NCI-H510A (cell line): ENCODE data around the gene POTEM.
"Not testable (repeated sequence)": the region's sequence is repeated elsewhere in the genome, so short reads cannot be mapped to it uniquely, and the experiment has no call there.

Experiments used
- DNase-seq: peaks from one replicate; lab custom pipeline; 2025; lab: John Stamatoyannopoulos, UW

POTEM gene

GRCh38 chr14:18967134-18967533 is at the start of gene POTEM:
POTEM (plus strand) TSS chr14:18967434; CDS start chr14:18967486, 52 bp downstream.
- DNase-seq, result not testable (repeated sequence)

GRCh38 chr14:18918345-18918744 is 48.9 kb upstream of the POTEM start:
- not testable (repeated sequence) for DNase-seq

DNA sequence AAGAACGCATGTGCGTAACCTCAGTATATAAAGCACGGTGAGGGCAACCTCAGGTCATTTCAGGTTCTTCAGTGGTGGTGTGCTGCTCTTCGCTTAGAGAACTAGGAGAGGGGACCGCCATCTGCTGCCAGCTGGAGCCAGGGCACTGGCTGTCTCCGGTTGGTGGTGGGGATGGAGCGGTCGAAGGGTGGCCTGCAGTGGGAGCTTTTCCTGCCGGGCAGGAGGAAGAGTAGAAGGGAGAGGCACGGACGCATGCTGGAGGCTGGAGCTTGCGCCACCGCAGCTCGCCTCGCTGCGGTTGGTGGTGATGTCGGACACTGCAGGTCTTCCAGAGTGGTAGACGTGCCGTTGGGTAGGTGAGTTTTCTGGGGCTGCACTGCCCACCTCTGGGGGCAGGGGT is 47.2 kb upstream of the POTEM start:
- DNase-seq, result not testable (repeated sequence)

- DNase-seq, result not testable (repeated sequence)
Measured at GRCh38 chr14:18921055-18921701, 46.1 kb upstream of the POTEM start.

GRCh38 chr14:18936848-18937247 is 30.4 kb upstream of the POTEM start:
- not testable (repeated sequence) for DNase-seq

GRCh38 chr14:18938733-18939132 is 28.5 kb upstream of the POTEM start:
- not testable (repeated sequence) for DNase-seq

DNA sequence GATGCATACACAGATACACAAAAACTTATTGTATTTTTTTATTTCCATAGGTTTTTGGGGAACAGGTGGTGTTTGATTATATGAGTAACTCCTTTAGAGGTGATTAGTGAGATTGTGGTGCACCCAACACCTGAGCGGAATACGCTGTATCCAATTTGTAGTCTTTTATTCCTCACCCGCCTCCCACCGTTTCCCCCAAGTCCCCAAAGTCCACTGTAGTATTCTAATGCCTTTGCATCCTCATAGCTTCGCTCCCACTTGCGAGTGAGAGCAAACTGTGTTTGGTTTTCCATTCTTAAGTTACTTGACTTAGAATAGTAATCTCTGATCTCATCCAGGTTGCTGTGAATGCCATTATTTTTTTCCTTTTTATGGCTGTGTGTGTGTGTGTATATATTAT is 17.3 kb upstream of the POTEM start:
- DNase-seq, result not testable (repeated sequence)

DNA sequence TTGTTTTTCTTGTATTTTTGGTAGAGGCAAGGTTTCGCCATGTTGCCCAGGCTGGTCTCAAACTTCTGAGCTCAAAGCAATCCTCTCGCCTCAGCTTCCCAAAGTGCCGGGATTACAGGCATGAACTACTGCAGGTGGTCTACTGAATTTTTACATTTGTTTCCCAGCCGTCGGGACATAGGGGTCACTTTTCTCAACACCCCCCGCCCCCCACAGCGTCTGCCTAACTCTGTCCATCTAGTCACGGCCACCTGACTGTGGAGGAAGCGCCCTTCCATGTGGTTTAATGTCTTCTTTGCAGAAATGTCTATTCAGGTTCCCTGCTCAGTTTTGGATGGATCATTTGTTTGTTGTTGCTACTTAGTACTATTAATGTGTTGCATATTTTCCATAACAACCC is 14.1 kb upstream of the POTEM start:
- not testable (repeated sequence) for DNase-seq

- DNase-seq, result not testable (repeated sequence)
Measured at GRCh38 chr14:18955816-18956215, 11.4 kb upstream of the POTEM start.

- not testable (repeated sequence) for DNase-seq
Measured at GRCh38 chr14:18961576-18961975, 5.7 kb upstream of the POTEM start.

DNA sequence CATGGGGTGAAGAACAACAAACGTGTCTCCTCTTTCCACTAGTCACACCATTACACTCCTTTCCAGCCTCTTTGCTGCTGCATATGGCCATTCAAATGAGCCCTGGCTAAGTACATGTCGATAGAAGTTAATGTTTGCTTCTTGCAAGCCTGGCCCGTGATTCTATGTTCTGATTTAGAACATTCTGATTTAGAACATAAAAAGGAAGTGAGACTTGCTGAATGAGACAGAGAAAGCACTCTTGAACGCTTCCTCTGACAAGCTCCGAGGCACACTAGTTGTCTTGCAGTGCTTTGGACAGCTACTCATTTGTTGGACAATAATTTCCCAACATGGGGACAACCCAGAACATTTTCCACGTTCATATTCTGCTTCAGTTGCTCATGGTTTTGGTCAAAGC is 5.1 kb upstream of the POTEM start:
- DNase-seq, result not testable (repeated sequence)

DNA sequence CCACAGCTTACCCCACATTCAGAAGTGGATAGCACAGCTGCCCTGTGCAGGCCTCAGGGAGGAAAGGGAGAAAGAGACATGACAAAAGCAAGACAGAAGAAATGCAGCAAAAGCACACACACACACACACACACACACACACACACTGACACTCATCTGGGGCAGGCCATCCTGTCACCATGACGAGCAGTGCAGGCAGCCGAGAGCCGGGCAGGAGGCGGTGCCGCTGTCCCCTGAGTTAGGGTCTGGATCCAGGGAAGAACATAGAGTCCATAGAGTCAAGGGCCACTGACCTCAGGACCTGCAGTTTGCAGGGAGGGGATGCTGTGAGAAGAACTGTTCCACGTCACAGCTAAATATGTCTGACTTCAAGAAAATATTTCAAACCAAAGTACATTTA is 4.0 kb upstream of the POTEM start:
- DNase-seq, result not testable (repeated sequence)

DNA sequence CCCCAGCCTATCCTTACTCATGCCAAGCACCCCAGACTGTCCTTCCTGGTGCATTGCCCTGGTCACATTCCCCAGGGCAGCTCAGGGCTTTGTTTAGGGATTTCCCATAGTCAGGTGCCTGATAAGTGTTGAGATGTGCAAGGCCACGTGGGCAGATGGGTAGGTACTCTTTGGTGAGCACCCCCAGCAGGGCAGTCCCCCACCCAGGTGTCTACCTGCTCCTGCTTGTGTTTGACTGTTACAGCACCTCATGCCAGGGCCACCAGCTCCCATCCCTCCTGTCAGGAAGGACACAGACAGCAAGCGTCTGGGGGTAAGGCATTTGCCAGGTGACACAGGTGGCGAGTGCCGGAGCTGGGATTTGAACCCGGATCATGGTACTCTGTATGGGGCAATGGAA is 2.4 kb upstream of the POTEM start:
- DNase-seq, result not testable (repeated sequence)

DNA sequence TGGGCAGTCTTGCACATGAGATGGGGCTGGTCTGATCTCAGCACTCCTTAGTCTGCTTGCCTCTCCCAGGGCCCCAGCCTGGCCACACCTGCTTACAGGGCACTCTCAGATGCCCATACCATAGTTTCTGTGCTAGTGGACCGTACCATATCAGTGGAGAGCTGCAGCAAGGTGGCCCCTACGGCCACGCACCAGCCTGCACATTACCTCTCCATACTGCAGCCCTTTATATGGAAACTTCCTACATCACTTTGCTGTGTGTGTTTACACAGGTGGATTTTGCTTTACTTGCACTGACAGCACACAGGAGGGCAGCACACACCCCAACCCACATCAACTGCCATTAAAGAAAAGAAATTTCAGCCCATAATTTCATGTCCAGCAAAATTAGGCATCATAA is 35.3 kb downstream of the POTEM start:
- DNase-seq, result not testable (repeated sequence)

DNA sequence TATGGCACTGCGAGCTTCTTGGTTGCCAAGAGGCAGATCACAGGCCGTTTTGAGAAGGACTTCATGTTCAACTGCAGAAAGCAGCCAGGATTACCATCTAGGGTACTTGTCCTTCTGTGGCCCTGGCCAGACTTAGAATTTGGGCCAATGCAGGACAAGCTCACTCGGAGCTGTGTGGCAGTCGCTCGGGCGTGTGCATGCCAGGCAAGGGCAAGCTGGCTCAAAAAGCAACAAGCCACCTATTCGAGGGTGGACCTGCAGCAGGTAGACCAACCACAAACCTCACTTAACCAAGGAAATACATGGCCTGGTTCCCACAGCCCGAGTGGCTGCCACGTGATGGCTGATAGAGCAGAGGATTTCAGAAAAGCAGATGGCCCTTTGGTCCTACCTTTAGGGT is 39.3 kb downstream of the POTEM start:
- DNase-seq, result not testable (repeated sequence)

GRCh38 chr14:19007678-19008077 is 40.4 kb downstream of the POTEM start:
- DNase-seq, result not testable (repeated sequence)

GRCh38 chr14:19011029-19011428 is 43.8 kb downstream of the POTEM start:
- DNase-seq, result not testable (repeated sequence)

- not testable (repeated sequence) for DNase-seq
Measured at GRCh38 chr14:19011703-19012102, 44.5 kb downstream of the POTEM start.

DNA sequence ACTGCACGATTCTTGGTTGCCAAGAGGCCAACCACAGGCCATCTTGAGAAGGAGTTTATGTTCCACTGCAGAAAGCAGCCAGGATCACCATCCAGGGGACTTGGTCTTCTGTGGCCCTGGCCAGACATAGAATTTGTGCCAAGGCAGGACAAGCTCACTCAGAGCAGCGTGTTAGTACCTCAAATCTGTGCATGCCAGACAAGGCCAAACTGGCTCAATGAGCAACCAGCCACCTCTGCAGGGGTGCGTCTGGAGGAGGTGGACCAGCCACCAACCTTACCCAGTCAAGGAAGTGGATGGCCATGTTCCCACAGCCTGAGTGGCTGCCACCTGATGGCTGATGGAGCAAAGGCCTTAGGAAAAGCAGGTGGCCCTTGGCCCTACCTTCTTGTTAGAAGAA is 48.0 kb downstream of the POTEM start:
- not testable (repeated sequence) for DNase-seq

GRCh38 chr14:19025080-19025589 is 57.9 kb downstream of the POTEM start:
- DNase-seq, result not testable (repeated sequence)

DNA sequence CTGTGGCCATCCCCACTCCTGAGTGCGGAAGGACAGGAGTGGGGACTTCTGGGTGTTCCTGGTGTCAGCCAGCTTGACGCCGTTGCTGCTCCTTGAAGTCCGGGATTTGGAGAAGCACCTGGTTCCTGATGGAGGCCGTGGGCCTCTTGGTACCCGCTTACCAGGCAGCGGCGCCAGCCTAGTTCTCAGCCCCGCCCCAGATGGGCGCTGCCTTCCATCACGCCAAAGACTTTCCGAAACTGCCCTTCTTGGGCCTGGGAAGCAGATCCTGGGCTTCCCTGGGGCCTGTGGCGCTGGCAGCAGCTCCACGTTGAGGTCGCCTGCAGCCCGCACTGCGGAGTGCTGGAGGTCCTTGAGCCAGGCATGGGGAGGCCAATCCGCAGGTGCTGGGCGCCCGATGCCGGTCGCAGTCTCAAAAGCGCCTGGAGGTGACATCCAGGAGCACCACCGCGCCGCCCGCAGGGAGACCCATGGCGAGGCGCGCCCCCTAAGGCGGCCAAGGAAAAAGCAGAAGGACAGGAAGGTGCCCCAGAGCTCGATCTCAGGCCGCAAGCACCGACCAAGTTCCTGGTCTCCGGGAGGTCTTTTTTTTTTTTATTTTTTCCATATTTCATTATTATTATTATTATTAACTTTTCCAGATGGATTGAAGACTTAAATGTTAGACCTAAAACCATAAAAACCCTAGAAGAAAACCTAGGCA is 59.6 kb downstream of the POTEM start:
- not testable (repeated sequence) for DNase-seq

- not testable (repeated sequence) for DNase-seq
Measured at GRCh38 chr14:19027895-19028294, 60.7 kb downstream of the POTEM start.

GRCh38 chr14:19036811-19037382 is 69.7 kb downstream of the POTEM start:
- DNase-seq, result not testable (repeated sequence)
